GM18861 (cell line): ENCODE results near the gene TMEM161B.
"Not testable (repeated sequence)": the region's sequence is repeated elsewhere in the genome, so short reads cannot be mapped to it uniquely, and the experiment has no call there.

Experiments
- ATAC-seq: cut with Tn5 transposase; IDR thresholded peaks from one replicate; pipeline ENCODE4 v1.9.1; 2021; ENCODE audit not compliant: unreplicated experiment

Gene TMEM161B

GRCh38 chr5:88188458-88189132 lies 80.0 kb downstream of the TMEM161B start:
- ATAC-seq = no peak

DNA sequence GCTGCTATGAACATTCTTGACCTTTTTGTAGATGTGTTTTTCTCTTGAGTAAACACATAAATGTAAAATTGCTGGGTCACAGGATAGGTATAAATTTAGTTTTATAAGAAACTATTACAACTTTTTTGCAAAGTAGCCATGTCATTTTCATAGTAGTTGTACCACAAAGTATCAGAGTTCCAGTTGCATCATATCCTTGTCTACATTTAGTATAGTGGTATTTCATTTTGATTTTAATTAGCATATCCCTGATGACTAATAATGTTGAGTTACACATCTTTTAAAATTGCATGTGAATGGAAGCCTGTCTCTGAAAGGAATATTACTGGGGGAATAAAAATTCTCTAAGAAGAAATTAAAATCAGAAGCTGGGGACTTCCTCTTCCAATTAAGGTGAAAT lies 85.4 kb downstream of the TMEM161B start:
- ATAC-seq = no peak

DNA sequence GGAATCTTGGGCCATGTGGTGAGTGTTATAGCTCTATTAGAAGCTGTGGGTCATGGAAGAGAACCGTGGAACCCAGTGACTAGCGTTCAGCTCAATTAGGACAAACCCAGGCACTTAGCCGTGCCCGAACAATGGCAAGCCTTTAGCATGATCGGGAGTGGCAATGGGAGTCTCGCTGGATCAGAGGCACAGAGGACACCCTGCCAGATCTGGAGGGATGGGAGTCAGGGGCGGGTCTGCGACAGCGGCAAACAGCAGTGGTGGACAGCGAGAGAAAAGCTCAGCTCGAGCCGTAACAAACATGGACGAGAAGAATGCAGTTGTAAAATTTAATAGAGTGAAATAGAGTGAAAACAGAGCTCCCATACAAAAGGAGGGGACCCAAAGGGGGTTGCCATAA lies 91.2 kb downstream of the TMEM161B start:
- ATAC-seq = not testable (repeated sequence)

DNA sequence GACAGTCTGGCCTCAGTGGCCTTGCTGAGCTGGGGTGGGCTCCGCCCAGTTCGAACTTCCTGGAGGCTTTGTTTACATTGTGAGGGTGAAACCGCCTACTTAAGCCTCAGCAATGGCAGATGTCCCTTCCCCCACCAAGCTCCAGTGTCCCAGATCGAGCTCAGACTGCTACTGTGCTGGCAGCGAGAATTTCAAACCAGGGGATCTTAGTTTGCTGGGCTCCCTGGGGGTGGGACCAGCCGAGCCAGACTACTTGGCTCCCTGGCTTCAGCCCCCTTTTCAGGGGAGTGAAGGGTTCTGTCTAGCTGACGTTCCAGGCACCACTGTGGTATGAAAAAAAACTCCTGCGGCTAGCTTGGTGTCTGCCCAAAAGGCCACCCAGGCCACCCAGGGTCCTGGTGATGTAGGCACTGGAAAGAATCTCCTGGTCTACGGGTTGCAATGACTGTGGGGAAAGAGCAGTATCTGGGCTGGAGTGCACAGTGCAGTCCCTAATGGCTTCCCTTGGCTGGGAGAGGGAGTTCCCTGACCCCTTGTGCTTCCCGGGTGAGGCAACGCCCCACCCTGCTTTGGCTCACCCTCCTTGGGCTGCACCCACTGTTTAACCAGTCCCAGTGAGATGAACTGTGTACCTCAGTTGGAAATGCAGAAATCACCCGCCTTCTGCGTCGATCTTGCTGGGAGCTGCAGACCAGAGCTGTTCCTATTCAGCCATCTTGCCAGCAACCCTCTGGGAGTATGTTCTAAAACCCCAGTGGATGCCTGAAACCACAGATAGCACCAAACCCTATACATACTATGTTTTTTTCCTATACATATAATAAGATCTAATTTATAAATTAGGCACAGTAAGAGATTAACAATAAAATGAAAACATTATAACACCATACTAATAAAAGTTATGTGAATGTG lies 95.5 kb downstream of the TMEM161B start:
- ATAC-seq = no peak

- no peak for ATAC-seq
Observed at GRCh38 chr5:88159591-88159990, 109.1 kb downstream of the TMEM161B start.

DNA sequence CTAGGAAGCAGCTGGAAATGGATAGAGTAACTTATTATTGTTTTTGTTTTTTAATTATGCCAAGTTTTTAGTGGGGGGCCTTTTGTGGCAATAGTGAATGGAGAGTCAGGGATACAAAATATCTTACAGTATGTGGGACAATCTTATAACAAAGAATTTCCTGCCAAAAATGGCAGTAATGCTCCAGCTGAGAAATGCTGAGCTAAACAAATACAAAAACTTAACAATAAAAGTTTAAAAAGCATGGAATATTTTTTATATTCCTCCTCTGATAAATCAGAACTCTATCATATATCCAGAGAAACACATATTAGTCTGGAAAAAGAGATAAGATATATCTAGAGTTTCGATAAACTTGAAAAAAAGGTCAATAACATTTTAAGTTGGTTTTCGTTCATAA lies 110.6 kb downstream of the TMEM161B start:
- ATAC-seq = no peak

DNA sequence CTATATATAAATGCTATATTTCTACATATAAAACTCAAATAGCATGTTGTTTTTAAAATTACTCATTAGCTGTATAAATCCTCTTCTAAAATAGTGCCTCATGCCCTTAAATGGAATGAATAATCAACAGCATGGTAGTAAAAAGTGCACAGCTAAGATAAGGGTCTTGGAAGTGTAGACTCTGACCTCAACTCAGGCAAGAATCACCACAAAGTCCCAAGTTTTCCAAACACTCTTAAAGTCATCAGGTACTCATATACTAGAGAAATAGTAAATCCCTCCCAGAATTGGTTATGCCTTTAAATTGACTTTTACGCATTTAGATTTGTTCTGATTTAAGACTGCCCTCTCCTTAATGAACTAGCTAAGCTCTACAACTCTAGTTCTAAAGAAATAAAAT lies 113.8 kb downstream of the TMEM161B start:
- no peak for ATAC-seq

DNA sequence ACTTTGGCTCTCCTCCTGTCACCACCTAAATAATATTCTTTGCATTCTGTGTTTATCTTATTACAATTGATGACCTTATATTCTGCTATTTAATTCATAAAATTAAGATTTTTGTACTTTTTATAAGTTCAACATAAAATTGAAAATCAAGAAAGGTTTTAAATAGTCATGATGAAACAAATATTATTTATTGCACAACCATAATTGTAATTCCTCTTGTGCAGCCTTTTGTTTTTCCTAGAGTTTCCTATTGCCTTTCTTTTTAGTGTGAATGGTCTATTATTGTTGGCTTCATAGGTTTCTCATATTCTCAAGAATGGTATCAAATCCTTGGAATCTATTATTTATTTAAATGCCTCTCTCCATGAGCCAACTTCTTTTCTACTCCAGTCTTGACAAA lies 117.9 kb downstream of the TMEM161B start:
- no peak for ATAC-seq

DNA sequence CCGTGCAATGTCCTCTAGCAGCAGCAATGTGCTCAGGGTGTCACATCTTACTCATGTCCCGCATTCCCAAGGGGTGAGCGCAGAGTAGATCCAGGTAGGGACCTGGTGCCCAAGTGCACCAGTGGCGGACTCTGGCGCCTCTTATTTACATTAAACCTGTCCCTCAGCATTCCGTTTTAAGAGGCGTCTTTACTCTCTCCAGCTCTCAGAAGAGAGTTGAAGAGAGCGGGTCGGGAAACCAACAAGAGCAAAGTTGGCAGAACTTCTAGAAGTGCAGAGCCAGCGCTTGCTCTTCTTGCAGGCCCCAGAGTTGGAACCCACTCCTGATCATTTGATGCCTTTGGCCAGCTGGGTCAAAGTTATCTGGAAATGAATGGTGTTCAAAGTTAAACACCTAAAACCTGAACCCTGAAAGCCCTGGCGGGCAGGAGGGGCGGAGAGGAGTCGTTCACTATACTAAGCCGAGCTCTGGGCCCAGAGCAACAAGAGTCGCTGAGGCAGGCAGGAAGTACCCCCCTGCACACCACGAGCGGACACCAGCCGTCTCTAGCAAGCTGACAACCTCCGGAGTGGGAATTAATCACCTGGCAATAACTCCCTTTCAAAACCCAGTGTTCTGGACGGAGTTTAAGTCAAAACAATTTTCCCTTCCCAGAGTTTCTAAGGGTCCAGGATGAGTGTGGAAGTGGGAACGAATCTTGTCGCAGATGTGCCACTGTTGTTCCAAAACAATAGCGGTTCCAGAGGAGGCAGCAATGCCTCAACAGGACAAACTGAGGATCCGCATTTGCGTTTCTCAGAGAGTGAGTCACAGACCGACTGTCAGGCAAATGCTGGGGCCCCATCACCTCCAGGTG lies 122.8 kb downstream of the TMEM161B start:
- ATAC-seq = no peak

DNA sequence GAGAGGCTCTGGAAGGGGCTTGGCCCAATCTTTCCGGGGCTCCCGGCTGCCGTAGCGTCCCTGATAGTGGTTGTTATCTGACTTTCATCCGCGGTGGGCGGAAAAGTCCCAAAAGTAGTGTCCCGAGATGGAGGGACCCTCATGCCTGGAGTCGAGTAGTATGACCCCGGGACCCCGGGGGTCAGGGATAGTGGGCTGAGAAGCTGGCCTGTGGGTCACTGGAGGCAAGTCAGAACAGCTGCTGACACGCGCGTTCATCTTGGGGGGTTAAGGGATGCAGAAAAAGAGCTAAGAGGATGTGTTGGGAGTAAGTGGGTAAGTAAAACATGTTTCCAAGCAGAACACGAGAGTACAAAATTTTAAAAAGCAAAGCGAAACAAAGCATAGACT lies 123.4 kb downstream of the TMEM161B start:
- no peak for ATAC-seq
